HG03159 (cell line): ENCODE data around the gene NINJ2.
"Not testable (repeated sequence)": the region's sequence is repeated elsewhere in the genome, so short reads cannot be mapped to it uniquely, and the experiment has no call there.

Source experiments
- ATAC-seq: cut with Tn5 transposase; IDR thresholded peaks from one replicate; pipeline ENCODE4 v1.9.1; 2021; ENCODE audit warnings: mild to moderate bottlenecking, moderate library complexity; ENCODE audit not compliant: unreplicated experiment

NINJ2 gene

GRCh38 chr12:663293-663871 is at the start of gene NINJ2:
Gene NINJ2, minus strand, starts transcription at chr12:663445. Its CDS starts 85 bp downstream, at chr12:663360.
- no peak for ATAC-seq

- ATAC-seq: no peak
Observed at GRCh38 chr12:712172-712863, 49.1 kb upstream of the NINJ2 start.

DNA sequence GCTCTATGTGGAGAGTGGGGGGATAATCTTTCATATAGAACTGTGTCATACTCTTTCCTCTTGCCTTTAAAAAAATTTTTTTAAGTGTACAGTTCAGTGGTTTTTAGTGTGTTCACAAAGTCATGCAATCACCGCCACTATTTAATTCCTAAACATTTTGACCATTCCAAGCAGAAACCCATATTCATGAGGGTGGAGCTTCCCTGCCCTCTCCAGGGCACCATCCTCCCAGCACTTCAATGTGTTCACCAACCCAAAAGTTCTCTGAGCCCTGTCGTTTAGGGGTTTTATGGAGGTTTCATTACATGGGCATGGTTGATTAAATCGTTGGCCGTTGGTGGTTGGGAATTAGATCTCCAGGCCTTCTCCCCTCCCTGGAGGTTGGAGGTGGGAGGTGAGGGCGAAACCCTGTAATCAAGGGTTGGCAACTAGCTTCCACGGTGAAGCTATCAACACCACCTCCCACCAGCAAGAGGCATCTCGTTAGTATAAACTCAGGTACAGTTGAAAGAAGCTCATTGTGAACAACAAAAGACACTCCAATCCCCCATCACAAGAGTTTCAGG is 46.3 kb upstream of the NINJ2 start:
- ATAC-seq: no peak

- ATAC-seq: not testable (repeated sequence)
Observed at GRCh38 chr12:708084-708483, 44.8 kb upstream of the NINJ2 start.

DNA sequence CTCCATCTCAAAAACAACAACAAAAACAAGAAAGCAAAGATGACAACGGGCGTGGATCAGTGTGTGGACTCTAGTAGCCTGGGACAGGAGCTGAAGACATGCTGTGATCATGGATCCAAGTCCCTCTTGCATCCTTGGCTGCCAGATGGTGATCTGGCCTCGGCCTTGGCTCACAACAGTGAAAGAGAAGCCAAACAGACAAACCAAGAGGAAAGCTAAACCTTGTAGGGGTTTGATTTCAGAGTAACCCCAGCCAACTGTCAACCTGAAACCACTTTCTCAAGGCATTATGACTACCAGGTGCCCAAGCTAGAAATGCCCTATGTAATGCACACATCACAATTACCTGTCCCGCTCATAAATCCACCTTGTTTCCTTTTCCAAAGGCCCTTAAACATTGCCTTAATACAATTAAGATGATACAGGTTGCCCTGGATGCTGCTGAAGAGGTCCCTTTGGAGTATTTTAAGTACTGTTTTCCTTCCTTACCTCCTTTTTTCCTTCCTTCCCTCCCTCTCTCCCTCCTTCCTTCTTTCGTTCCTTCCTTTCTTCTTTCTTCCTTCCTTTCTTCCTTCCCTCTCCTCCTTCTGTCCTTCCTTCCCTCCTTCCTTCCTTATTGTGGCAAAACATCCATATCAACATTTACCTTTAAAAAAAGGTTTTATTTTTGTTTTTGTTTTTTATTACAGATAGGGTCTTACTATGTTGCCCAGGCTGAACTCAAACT is 41.4 kb upstream of the NINJ2 start:
- no peak for ATAC-seq

GRCh38 chr12:701896-702539 is 38.8 kb upstream of the NINJ2 start:
- no peak for ATAC-seq

- ATAC-seq: no peak
Observed at GRCh38 chr12:700016-700415, 36.8 kb upstream of the NINJ2 start.

DNA sequence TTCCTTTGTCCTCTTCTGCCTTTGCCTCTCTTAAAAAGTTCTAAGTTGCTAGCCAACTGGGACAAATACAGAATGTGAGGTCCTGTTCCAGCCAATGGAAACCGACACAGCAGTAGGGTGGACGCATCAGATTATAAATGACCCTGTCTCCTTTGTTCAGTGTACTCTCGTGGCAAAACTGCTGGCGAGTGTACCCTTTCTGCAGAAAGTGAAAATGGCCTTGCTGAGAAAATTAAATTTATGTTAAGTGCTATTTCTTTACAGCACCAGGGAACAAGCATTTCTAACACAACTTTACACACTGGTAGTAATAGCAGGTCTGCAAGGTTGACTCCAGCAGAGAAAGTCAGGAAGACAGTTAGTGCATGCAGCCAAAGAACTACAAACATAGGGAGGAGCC is 35.0 kb upstream of the NINJ2 start:
- not testable (repeated sequence) for ATAC-seq

GRCh38 chr12:697481-697880 is 34.2 kb upstream of the NINJ2 start:
- ATAC-seq: no peak

DNA sequence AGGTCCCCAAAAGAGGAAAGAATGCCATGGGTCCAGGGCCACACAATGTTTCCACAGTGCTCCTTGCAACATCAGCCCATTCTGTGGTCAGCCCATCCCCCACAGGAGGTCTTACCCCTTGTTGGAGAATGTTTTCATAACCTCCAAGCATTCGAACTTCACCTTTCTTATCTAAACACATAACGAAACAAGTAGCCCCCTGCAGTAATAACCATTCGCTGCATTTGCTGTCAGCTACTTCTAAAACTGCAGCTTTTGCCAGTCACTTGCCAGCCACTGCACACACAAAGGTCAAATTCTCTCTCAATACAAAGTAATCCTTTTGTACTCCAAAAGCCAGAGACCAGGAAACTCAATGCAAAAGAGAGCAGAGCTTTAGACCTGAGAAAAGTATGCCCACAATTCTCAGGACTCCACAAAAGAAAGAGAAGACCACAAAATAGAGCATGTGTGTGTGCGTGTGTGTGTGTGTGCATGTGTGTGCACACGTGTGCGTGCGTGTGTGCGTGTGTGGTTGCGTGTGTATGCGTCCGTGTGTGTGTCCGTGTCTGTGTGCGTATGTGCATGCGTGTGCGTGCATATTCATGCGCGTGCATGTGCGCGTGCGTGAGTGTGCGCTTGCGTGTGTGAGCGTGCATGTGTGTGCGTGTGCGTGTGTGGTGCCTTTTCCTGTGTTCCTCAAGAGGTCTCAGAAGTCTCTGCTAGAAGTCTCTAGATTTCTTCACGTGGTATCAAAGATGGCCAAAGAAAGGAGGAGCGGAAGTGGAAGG is 31.7 kb upstream of the NINJ2 start:
- no peak for ATAC-seq

- no peak for ATAC-seq
Observed at GRCh38 chr12:693934-694533, 30.8 kb upstream of the NINJ2 start.

GRCh38 chr12:692274-692673 is 29.0 kb upstream of the NINJ2 start:
- no peak for ATAC-seq

DNA sequence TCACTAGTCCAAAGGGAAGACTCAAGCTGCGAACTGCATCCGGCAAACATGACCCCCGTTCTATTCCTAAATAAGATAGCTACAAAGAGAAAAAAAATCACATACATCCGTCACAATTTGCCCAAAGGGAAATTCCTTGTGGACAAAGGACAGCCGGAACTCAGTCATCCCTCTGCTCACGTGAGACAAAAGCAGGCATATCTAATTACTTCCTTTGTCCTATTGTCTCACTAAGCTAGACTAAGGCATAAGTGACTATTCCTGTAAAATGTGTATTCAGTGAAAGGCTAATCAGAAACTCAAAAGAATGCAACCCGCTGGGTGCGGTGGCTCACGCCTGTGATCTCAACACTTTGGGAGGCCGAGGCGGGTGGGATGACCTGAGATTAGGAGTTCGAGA is 27.2 kb upstream of the NINJ2 start:
- no peak for ATAC-seq

DNA sequence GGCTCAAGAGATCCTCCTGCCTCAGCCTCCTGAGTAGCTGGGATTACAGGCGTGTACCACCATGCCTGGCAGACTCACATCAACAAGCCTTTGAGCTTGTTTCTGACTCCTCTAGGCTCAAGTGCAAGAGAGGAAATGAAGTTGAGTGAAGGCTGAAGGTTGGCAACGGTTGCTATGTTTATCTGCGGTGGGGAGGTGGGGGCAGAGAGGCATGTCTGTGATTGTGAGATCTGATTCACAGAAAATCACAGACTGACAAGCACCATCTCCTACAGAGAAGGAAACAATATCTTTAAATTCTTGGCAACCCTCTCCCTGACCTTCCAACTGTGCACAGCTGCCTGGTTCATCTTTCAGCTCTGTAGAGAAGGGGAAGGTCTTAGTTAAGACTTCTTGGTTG is 22.1 kb upstream of the NINJ2 start:
- ATAC-seq: peak; percentile 85

DNA sequence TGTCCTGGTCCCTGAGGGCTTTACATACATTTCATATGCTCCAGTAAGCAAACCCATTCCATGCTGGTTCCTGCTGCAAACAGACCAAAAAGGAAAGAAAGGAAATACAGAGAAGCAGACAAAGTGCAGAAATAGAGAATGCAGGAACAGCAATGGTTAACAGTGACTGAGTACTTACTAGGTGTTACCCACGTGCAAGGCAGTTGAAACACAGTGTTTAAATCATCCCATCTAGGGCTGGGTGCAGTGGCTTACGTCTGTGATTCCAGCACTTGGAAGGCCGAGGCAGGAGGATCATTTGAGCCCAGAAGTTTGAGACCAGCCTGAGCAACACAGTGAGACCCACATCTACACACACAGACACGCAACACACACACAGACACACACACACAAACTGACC is 21.2 kb upstream of the NINJ2 start:
- ATAC-seq: no peak

DNA sequence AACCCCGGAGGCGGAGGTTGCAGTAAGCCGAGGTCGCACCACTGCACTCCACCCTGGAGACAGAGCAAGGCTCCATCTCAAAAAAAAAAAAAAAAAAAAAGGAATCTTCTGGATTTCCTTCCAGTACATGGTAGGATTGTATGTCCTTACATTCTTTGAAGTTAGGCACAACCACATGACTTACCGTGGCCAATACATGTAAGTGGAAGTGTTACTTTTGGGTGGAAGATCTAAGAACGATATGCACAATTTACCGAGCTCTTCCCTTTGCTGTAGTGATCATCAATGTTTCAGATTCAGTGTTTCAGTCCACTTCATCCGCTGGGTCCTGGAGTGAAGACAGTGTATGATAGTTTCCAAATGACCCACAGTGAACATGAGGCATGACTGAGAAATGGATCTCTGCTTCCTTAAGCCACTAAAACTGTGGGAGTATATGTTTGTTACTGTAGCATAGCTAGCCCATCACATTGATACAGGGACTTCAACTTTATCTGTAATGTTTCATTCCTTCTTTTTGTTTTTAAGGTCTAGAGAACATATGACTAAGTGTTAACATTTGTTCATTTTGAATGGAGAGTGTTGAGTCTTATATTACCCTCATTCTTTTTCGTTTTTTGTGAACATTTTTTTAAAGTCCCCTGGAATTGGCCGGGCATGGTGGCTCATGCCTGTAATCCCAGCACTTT is 18.5 kb upstream of the NINJ2 start:
- no peak for ATAC-seq

DNA sequence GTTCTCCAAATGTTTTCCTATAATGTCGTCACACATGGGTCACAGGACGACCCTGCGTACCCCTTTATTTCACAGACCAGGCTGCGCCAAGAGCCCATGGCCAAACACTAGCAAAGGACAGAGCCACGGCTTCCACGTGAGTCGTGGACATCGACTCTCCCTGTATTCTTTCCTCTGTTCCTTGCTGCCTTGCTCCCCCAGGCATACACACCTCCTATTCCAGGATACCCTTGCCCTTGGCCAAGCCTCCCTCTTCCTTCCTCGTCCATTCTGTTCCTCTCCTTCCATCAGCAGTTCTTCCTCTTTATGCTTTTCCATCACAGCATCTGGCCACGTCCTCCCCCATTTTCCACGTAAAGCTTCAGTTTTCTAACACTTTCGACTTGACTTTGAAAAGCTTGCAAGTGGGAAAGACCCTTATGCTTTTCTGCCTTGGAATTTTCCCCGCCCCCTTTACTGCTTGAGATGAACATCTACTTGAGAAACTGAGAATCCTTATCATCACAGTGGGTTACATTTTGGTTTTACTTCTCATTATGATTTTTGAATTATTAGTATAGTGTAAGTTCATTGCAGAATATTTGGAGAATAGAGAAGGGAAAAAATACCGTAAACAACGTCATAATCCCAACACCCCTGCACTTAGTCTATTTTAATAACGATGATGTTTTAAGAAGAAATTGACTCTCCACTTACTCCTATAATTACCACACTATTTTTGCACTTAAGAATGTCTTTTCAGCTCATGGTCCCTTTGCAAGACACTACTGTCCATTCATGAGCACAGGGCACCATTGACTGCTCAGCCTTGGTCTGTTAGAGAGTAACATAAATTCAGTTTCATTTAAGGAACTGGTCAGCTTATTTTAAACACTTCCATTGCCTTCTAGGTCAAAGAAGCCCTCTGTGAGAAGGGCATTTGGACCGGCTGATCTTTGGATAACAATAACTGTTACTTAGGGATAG is 15.8 kb upstream of the NINJ2 start:
- no peak for ATAC-seq

- ATAC-seq: no peak
Observed at GRCh38 chr12:675562-675961, 12.3 kb upstream of the NINJ2 start.
